ENCODE data around the gene AIFM2. TPM values are rescaled to one million over a fixed set of nuclear protein-coding genes. Genes with fewer than 3 reads are reported as not detected.
"Not testable (repeated sequence)": the region's sequence is repeated elsewhere in the genome, so short reads cannot be mapped to it uniquely, and the experiment has no call there.

Gene AIFM2
- total RNA-seq, result 1 to 10 TPM; 2.5 to 3.3 TPM

DNA sequence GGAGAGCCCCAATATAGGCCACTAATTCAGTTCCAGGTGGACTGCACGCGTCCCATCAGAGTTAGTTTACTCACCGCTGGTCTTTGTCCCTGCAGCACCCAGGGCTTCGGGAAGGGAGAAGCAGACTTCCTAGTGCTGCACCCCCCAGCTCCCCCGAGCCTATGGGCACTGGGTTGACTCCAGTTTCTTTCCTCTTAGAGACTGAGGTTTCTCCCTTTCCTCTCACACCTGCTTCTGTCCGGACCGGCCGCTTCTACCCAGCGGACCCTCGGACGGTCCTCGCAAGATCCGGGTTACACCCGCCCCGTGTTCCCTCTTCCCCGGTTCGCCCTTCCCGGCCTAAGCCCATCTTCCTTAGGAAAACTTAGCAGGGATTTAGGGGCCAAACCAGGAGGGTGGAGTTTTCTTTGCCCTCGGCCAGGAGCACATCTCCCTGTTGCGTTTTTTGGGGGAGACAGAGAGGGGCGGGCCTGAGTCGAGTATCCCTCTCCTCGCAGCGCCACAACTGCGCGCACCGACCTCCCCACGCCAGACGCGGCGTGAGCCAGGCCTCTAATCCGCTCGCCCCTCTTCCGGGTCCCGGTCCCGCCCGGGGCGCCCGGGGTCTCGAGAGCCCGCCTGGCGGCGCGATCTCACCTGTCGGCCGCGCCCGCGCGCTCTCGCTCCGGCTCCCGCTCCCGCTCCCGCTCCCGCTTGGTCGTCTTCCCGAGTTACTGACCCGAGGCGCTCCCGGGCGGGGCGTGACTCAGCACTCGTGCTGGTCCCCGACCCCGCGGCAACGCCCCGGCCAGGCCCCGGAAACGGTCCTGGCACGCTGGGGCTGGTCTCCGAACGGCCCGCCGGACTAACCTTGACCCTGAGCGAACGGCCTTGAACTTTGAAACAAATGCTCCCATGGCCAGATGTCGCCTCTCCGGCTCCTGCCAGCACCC, at the start of gene AIFM2:
Gene AIFM2 (minus strand): TSS at position 728 of the 932 bp plus-strand sequence. CDS start 8,741 bp downstream, outside the sequence.
- POLR2A ChIA-PET, result no interaction called here

DNA sequence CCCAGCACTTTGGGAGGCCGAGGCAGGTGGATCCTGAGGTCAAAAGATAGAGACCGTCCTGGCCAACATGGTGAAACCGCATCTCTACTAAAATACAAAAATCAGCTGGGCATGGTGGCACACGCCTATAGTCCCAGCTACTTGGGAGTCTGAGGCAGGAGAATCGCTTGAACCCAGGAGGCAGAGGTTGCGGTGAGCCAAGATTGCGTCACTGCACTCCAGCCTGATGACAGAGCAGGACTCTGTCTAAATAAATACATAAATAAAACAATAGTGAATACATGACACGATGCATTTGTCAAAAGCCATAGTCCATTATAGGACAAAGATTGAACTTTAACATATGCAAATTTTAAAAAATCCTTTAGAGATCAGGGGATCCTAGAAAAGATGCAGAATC, 46.6 kb upstream of the AIFM2 start:
- H3K9me3 Mint-ChIP-seq; DNase-seq; POLR2A ChIA-PET; H3K27ac Mint-ChIP-seq; H3K36me3 Mint-ChIP-seq (ENCODE audit: low read depth); H3K4me3 Mint-ChIP-seq: not testable (repeated sequence)
- CTCF ChIA-PET, result interaction anchor here (0.6 kb wide), 1 partner anchor 24 kb away, joined by 3 read pairs; no protein-coding TSS in a partner anchor
- peaks cover 30% of the 10 kb centered on the region for H3K27me3 Mint-ChIP-seq
- peaks cover 11% of the 10 kb centered on the region for H3K4me1 Mint-ChIP-seq

More for the DNA sequence above, at the start of gene AIFM2:
- peak; percentile 30 for DNase-seq
- CTCF ChIA-PET, result interaction anchor here (6.0 kb wide), 1 partner anchor 15 kb away, joined by 62 read pairs; the partner anchor contains the start of gene TYSND1
- Mint-ChIP-seq H3K4me3 (peak within 1 kb of the TSS; percentile 79), H3K36me3 (ENCODE audit: low read depth) (peaks cover 8% of the 10 kb centered on the region), H3K9me3 (no peaks in the 10 kb centered on the region), H3K27ac (peak within 1 kb of the TSS; percentile 86), H3K4me1 (peaks cover 20% of the 10 kb centered on the region), H3K27me3 (peaks cover 2% of the 10 kb centered on the region)

DNA sequence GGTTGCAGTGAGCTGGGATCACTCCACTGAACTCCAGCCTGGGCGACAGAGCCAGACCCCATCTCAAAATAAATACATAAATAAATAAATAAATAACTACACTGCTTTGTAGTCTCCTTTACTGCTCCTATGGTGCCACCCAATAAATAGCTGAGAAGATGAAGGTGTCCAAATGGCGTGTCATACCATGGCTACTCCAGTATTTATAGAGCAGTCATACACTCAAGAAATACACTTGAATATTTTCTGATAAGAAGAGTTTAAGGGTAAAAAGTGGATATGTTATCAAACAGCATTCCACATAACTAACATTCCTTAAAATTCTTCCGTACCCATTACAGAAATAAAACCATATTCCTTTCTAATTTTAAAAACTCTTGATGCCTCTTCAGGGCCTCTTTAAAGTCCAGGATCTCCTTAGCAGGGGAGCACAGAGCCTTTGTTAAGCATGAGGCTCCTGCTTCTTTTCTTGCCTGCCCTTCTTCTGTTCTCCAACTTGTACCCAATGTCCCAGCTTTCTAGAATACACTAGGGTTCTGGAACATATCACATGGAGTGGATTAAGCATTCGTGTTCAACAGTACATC, 45.6 kb upstream of the AIFM2 start:
- Mint-ChIP-seq H3K4me1 (peaks cover 17% of the 10 kb centered on the region), H3K27ac (no peak overlapping the region), H3K36me3 (ENCODE audit: low read depth) (peaks cover 2% of the 10 kb centered on the region), H3K9me3 (peaks cover 8% of the 10 kb centered on the region), H3K27me3 (peaks cover 25% of the 10 kb centered on the region), H3K4me3 (no peak overlapping the region)
- ChIA-PET CTCF (interaction anchor here (1.3 kb wide), 1 partner anchor 32 kb away, joined by 4 read pairs; the partner anchor contains the start of gene TYSND1), POLR2A (no interaction called here)
- no peak for DNase-seq

DNA sequence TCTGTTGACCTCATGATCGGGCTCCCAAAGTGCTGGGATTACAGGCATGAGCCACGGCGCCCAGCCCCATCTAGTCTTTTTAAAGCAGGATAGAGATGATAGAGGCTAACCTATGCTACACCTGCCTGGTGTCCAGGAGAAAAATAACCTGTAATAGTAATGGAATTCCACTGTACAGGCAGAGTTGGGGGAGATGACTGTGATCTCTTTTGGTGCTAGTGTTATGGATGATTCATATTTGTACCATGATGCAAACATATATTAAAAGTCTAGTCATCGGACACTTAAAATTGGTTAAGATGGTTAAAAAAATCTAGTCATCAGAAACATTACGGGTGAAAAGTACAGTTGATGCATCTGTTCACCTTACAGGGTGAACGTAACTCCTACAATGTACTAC, 43.8 kb upstream of the AIFM2 start:
- ChIA-PET POLR2A (no interaction called here), CTCF (interaction anchor here (2.6 kb wide), 1 partner anchor 30 kb away, joined by 13 read pairs; the partner anchor contains the start of gene TYSND1)
- Mint-ChIP-seq H3K27me3 (peaks cover 16% of the 10 kb centered on the region), H3K4me1 (peaks cover 25% of the 10 kb centered on the region), H3K9me3 (peaks cover 8% of the 10 kb centered on the region), H3K36me3 (ENCODE audit: low read depth) (peaks cover 2% of the 10 kb centered on the region), H3K4me3 (no peak overlapping the region), H3K27ac (no peak overlapping the region)
- DNase-seq, result no peak

DNA sequence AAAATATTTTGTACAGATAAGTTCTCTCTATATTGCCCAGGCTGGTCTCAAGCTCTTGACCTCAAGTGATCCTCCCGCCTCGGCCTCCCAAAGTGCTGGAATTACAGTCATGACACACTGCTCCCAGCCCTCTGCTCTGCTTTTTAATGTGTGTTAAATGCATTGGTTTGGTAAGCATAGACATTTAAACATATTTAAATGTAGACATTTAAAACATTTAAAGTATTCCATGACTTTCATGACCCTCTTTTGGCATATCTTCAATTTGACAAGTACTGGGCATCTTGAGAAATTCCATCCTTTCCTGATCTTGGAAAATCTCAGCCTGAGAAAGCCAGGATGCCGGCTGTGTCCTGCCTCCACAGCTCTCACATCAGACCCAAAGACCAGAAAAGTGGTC, 42.9 kb upstream of the AIFM2 start:
- peaks cover 30% of the 10 kb centered on the region for H3K4me1 Mint-ChIP-seq
- H3K9me3 Mint-ChIP-seq, result peaks cover 11% of the 10 kb centered on the region
- H3K36me3 Mint-ChIP-seq (ENCODE audit: low read depth), result peaks cover 6% of the 10 kb centered on the region
- H3K4me3 Mint-ChIP-seq, result no peak overlapping the region
- H3K27ac Mint-ChIP-seq, result no peak overlapping the region
- H3K27me3 Mint-ChIP-seq, result peaks cover 12% of the 10 kb centered on the region
- no peak for DNase-seq
- POLR2A ChIA-PET, result no interaction called here
- CTCF ChIA-PET, result interaction anchor here (0.6 to 2.6 kb wide), 3 partner anchors 29 to 765 kb away, joined by 3 to 13 read pairs (median 3); partner anchors contain the start of gene TYSND1

DNA sequence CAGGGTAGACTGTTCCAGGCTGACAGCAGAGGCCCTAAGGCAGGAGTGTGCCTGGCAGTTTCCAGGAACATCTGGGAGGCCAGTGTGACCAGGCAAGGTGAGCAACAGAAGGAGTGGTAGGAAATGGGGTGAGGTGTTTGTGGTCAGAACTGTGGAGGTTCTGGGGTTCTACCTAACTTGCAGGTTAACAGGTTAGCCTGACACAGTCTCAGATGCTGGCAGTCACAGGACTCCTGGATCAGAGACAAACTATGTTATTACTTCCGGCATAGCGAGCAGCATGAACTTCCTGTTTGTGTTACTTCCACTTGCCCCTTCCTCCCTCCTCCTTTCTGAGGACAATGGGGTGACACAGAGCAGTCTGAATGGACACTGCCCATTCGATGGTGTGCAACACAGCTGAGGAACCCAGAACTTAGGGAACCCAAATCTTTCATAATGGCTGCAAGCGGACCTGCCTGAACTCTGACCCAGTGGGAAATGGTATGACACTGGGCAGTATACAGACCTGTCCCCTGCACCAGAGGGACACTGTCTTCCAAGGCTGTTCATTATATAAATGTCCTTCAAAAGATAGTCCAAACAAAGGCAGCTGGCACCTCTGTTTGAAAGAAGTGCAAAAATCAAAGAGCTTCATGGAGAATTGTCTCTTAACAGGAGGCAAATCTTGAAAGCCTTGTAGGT, 41.6 kb upstream of the AIFM2 start:
- ChIA-PET POLR2A (no interaction called here), CTCF (interaction anchor here (2.6 kb wide), 1 partner anchor 28 kb away, joined by 13 read pairs; the partner anchor contains the start of gene TYSND1)
- peaks cover 31% of the 10 kb centered on the region for H3K4me1 Mint-ChIP-seq
- H3K9me3 Mint-ChIP-seq, result peaks cover 4% of the 10 kb centered on the region
- H3K27me3 Mint-ChIP-seq, result peaks cover 3% of the 10 kb centered on the region
- no peak overlapping the region for H3K4me3 Mint-ChIP-seq
- H3K36me3 Mint-ChIP-seq (ENCODE audit: low read depth), result peaks cover 3% of the 10 kb centered on the region
- peak; percentile 61 for DNase-seq
- peak overlapping the region; percentile 91 for H3K27ac Mint-ChIP-seq

DNA sequence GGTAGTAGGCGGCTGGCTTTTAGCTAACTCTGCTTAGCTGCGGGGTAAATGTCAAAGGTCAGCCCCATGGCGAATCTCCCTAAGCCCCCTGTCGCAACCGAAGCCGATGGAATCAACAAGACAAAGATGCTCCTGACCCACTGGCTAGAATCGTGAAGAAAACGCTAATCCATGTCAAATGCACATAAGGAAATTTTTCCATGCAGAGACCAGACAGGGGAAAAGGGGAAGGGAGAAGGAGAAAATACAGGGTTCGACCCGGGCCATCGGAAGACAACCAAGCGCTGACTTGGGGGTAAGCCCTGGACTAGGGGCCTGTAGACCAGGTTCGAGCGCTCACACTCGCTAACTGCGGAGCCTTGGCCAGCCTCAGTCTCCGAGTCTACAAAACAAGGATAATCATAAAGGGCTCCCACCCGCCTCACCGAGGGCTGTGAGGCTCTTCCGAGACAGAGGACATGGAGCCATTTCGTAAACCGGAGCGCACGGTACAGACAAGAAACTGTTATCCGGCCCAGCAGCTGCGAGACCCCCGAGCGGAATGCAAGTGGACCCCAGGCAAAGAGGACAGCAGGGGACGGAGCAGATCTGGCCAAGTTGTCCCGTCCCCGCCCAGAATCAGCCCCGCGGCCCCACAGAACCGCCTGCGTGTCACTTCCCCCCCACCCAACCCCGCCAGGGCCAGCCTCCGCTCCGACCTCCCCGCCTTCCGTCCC, 37.2 kb upstream of the AIFM2 start:
- H3K27me3 Mint-ChIP-seq, result no peaks in the 10 kb centered on the region
- POLR2A ChIA-PET, result interaction anchor here (2.2 kb wide), 1 partner anchor 24 kb away, joined by 19 read pairs; the partner anchor contains the start of gene TYSND1
- no peak for DNase-seq
- H3K9me3 Mint-ChIP-seq, result peaks cover 4% of the 10 kb centered on the region
- H3K27ac Mint-ChIP-seq, result peak overlapping the region; percentile 97
- peaks cover 27% of the 10 kb centered on the region for H3K36me3 Mint-ChIP-seq (ENCODE audit: low read depth)
- peak overlapping the region; percentile 84 for H3K4me3 Mint-ChIP-seq
- CTCF ChIA-PET, result interaction anchor here (0.7 to 2.1 kb wide), 6 partner anchors 12 to 359 kb away, joined by 3 to 27 read pairs (median 3); partner anchors contain the start of genes PPA1 and TYSND1
- H3K4me1 Mint-ChIP-seq, result peaks cover 63% of the 10 kb centered on the region

DNA sequence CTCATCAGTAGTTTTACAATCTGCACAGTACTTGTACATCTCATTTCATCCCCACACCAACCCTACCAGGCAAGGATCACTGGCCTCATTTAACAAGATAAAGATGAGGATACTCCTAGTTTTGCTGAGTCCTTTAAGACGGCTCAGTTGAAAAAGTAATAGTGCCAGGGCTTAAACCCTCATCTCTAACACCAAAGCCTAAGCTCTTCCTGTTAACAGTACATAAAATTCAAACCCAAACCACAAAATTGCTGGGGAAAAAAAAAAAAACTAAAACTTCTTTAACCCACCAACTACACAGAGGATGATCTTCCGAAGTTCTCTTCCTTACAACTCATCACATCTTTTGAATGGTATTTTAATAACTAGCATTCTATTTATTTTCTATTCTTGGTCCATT, 36.4 kb upstream of the AIFM2 start:
- Mint-ChIP-seq H3K4me1 (peaks cover 62% of the 10 kb centered on the region), H3K9me3 (peaks cover 4% of the 10 kb centered on the region), H3K36me3 (ENCODE audit: low read depth) (peaks cover 31% of the 10 kb centered on the region), H3K4me3 (peak overlapping the region; percentile 84), H3K27ac (peak overlapping the region; percentile 97), H3K27me3 (no peaks in the 10 kb centered on the region)
- DNase-seq, result no peak
- POLR2A ChIA-PET, result interaction anchor here (1.2 kb wide), 1 partner anchor 23 kb away, joined by 3 read pairs; the partner anchor contains the start of gene TYSND1
- CTCF ChIA-PET, result interaction anchor here (1.0 to 2.0 kb wide), 4 partner anchors 13 to 64 kb away, joined by 3 to 8 read pairs (median 4); partner anchors contain the start of genes PPA1 and TYSND1

DNA sequence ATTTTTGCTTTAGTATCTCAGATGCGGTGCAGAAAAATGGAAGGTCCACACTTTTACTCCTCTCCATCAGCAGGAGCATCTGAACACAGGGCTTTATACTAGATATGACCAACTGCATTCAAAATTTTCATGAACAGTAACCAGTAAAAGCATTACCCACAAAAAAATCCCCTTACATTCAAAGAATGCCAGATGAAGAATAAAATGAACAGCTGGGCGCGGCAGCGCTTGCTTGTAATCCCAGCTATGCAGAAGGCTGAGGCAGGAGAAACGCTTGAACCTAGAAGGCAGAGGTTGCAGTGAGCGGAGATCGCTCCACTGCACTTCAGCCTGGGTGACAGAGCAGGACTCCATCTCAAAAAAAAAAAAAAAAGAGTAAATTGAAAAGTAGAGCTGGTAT, 34.6 kb upstream of the AIFM2 start:
- peaks cover 68% of the 10 kb centered on the region for H3K4me1 Mint-ChIP-seq
- H3K27ac Mint-ChIP-seq, result no peak overlapping the region
- no peaks in the 10 kb centered on the region for H3K27me3 Mint-ChIP-seq
- POLR2A ChIA-PET, result no interaction called here
- peaks cover 36% of the 10 kb centered on the region for H3K36me3 Mint-ChIP-seq (ENCODE audit: low read depth)
- H3K9me3 Mint-ChIP-seq, result peaks cover 4% of the 10 kb centered on the region
- CTCF ChIA-PET, result interaction anchor here (0.6 to 2.0 kb wide), 4 partner anchors 12 to 32 kb away, joined by 3 to 6 read pairs (median 4); no protein-coding TSS in a partner anchor
- DNase-seq, result no peak
- no peak overlapping the region for H3K4me3 Mint-ChIP-seq

DNA sequence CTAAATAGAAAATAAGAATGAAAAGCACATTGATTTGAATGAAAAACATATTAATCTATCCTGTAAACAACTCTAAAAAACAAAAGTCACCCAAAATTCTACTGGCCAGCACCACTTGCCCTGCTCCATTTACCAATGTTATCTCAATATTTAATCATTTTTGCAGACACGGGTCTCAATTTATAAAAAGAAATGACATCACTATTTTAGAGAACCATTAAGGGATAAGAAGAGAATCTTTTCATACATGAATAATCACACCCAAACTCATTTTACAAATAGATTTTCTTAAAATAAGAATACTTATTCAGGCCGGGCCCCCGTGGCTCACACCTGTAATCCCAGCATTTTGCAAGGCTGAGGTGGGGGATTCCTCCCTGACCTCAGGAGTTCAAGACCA, 33.8 kb upstream of the AIFM2 start:
- H3K27me3 Mint-ChIP-seq, result no peaks in the 10 kb centered on the region
- POLR2A ChIA-PET, result no interaction called here
- H3K4me1 Mint-ChIP-seq, result peaks cover 72% of the 10 kb centered on the region
- peaks cover 43% of the 10 kb centered on the region for H3K36me3 Mint-ChIP-seq (ENCODE audit: low read depth)
- no peak overlapping the region for H3K4me3 Mint-ChIP-seq
- peak overlapping the region; percentile 78 for H3K27ac Mint-ChIP-seq
- no peak for DNase-seq
- H3K9me3 Mint-ChIP-seq, result peaks cover 4% of the 10 kb centered on the region
- CTCF ChIA-PET, result no interaction called here

DNA sequence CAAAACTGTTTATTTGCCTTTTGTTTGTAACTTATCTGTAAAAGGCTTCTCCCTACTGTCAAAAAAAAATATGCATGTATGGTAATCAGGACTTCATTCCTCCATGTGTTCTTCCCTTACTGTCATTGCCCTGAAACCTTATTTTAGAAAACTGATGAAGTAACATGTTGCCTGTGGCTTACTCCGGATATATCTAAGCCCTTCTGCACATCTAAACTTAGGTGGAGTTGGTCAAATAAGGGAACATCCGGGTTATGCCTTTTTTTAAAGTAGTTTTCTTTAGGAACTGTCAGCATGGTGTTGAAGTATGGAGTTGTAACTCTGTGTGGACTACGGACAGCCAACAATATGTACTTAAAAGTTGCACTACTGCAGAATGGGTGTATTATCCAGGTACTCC, 31.5 kb upstream of the AIFM2 start:
- peak overlapping the region; percentile 35 for H3K4me3 Mint-ChIP-seq
- no peak for DNase-seq
- H3K36me3 Mint-ChIP-seq (ENCODE audit: low read depth), result peaks cover 54% of the 10 kb centered on the region
- H3K9me3 Mint-ChIP-seq, result no peaks in the 10 kb centered on the region
- peaks cover 77% of the 10 kb centered on the region for H3K4me1 Mint-ChIP-seq
- H3K27ac Mint-ChIP-seq, result peak overlapping the region; percentile 88
- no peaks in the 10 kb centered on the region for H3K27me3 Mint-ChIP-seq
- ChIA-PET CTCF (no interaction called here), POLR2A (no interaction called here)

DNA sequence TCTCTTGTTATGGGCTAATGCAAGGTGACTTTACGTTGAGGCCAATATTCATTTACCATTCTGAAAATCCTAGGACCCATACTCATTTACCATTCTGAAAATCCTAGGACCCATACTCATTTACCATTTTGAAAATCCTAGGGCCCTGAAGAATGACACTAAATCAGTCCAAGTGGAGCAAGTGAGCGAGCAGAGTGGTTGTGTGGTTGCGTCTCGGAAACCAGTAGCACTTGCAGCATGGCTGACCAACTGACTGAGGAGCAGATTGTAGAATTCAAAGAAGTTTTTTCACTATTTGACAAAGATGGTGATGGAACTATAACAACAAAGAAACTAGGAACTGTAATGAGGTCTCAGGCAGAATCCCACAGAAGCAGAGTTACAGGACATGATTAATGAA, 30.8 kb upstream of the AIFM2 start:
- Mint-ChIP-seq H3K27me3 (no peaks in the 10 kb centered on the region), H3K4me3 (peak overlapping the region; percentile 51), H3K4me1 (peaks cover 73% of the 10 kb centered on the region), H3K9me3 (no peaks in the 10 kb centered on the region), H3K27ac (peak overlapping the region; percentile 88), H3K36me3 (ENCODE audit: low read depth) (peaks cover 54% of the 10 kb centered on the region)
- ChIA-PET CTCF (interaction anchor here (0.7 to 3.5 kb wide), 2 partner anchors 17 to 28 kb away, joined by 4 to 20 read pairs; partner anchors contain the start of gene TYSND1), POLR2A (no interaction called here)
- DNase-seq, result no peak
